ENCODE data around the gene TANC1. TPM values are rescaled to one million over a fixed set of nuclear protein-coding genes. Genes with fewer than 3 reads are reported as not detected.

TANC1 gene
- total and polyA plus RNA-seq, 12 donors, result 17.8 to 90.5 (median 70.0) TPM

DNA sequence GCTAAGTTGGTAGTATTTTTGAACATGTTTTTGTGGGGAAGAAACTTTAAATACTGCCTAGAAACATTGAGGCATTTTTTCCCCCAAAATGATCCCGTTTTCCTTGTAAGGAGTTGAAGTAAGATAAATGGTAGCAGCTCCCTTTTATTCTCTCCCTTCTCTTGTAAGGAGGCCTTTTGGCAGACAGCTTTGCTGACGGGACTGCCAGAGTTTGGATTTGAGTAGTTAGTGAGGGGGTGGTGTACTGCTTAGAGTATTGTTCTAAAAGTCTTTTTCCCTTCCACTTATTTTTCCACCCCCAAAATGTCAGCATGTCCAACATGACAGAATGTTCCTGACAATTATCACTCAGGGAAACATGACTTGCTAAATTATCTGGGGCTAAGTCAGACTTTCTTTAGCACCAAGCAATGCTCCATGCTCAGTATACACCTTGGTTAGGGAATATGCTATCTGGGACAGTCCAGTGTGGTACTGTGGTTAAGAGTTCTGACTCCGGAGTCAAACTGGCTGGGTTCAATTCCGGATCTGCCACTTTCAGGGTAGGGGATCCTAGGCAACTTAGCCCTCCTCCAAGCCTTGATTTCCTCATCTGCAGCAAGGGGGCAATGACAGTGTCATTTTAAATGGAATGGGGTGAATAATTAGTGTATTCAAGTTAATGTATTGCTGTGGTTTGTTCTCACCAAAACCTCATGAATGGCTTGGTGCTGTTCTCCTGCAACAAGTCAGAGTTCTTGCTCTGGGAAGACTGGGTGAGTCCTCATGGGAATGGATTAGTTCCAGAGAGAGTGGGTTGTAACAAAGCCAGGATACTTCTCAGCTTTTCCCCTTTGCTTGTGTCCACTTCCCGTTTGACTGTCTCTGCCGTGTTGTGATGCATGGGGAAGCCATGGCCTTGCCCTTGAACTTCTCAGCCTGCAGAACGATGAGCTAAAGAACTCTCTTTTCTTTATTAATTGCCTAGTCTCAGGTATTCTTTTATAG lies 116.2 kb downstream of the TANC1 start:
- peak overlapping the region; percentile 7 to 89 (median 72) for H3K27ac ChIP-seq
- intact Hi-C loops (cut with DNase I), result loop anchor here in 1 of 10 donors (10.0 kb wide), 1 partner anchor 110 kb away; no protein-coding TSS in a partner anchor
- H3K4me1 ChIP-seq, result peaks cover 27 to 95% (median 80%) of the 10 kb centered on the region in 9 donors
- no peaks in the 10 kb centered on the region for H3K36me3 ChIP-seq
- no peaks in the 10 kb centered on the region for H3K27me3 ChIP-seq
- H3K9me3 ChIP-seq, result no peaks in the 10 kb centered on the region
- TF ChIP-seq CTCF (IDR thresholded peaks at IDR 0.05), result no peak
- no peak for DNase-seq
- WGBS, 2 donors, result 37% methylated on average over 7 of the region's 7 CpGs
- peak; percentile 5 to 57 (median 41) for ATAC-seq
- H3K4me3 ChIP-seq, result no peak overlapping the region

DNA sequence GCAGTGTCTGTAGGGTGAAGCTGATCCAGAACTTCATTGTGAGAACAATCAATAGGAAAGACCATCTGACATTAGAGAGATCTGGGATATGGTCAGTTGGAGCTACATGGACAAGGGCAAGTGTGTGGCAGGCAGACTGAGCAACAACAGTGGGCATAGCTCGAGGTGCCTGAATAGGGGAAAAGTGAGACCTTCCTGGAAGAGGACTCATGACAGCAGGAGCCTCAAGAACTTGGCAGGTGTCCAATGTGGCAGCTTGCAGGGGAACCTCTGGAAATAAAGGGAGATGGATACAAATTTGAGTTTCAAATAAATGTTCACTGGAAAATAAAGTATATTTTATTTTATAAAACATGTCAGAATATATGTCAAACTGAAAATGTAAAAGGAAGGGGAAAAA lies 117.9 kb downstream of the TANC1 start:
- H3K4me1 ChIP-seq, result peaks cover 41 to 100% (median 88%) of the 10 kb centered on the region in 9 donors

DNA sequence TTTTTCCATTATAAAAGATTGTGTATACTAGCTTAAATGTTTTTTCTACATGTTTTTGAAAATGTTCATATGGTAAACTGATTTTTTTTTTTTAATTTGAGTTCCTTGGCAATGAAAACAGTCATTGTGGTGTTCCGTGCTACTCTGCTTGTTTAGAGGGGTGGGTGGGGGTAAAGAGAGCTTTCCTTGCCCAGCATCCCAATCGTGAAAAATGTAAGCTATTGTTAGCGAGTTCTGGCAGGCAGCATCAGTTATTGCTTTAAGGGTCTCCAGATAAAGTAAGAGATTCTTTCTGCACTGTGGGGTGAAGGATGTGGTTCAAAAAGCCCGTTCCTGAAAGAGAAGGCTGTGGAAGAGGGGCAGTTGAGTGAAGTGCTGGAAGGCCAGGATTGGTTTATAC lies 118.4 kb downstream of the TANC1 start:
- H3K36me3 ChIP-seq, result no peaks in the 10 kb centered on the region
- intact Hi-C loops (cut with DNase I), result loop anchor here in 1 of 10 donors (10.0 kb wide), 1 partner anchor 112 kb away; no protein-coding TSS in a partner anchor
- peaks cover 43 to 100% (median 89%) of the 10 kb centered on the region in 9 donors for H3K4me1 ChIP-seq
- peak overlapping the region in 9 of 10 donors; percentile 8 to 89 (median 70) for H3K27ac ChIP-seq
- no peaks in the 10 kb centered on the region for H3K9me3 ChIP-seq
- 22 to 24% methylated on average over 4 of the region's 4 CpGs for WGBS, 2 donors
- no peak for DNase-seq
- TF ChIP-seq CTCF (IDR thresholded peaks at IDR 0.05), result no peak
- no peak overlapping the region for H3K4me3 ChIP-seq
- no peaks in the 10 kb centered on the region for H3K27me3 ChIP-seq
- ATAC-seq, result no peak

More for the DNA sequence above, 117.9 kb downstream of the TANC1 start:
- intact Hi-C loops (cut with DNase I), result loop anchor here in 1 of 10 donors (10.0 kb wide), 1 partner anchor 112 kb away; no protein-coding TSS in a partner anchor
- Histone ChIP-seq H3K9me3 (no peaks in the 10 kb centered on the region), H3K27me3 (no peaks in the 10 kb centered on the region), H3K27ac (peak overlapping the region in 9 of 10 donors; percentile 4 to 89 (median 71)), H3K4me3 (no peak overlapping the region), H3K36me3 (no peaks in the 10 kb centered on the region)
- DNase-seq (no peak), ATAC-seq (no peak)
- 8 to 16% methylated on average over 1 of the region's 1 CpG for WGBS, 2 donors
- no peak for TF ChIP-seq CTCF (IDR thresholded peaks at IDR 0.05)

- no peak overlapping the region for H3K4me3 ChIP-seq
- H3K4me1 ChIP-seq, result peaks cover 45 to 100% (median 98%) of the 10 kb centered on the region in 9 donors
- intact Hi-C loops (cut with DNase I), result loop anchor here in 1 of 10 donors (10.0 kb wide), 1 partner anchor 114 kb away; no protein-coding TSS in a partner anchor
- no peak for DNase-seq
- ATAC-seq, result no peak
- peak in 1 of 9 donors; percentile 23 for TF ChIP-seq CTCF (IDR thresholded peaks at IDR 0.05)
- 31 to 55% methylated on average over 1 of the region's 1 CpG for WGBS, 2 donors
- H3K27ac ChIP-seq, result peak overlapping the region in 9 of 10 donors; percentile 41 to 89 (median 72)
- no peaks in the 10 kb centered on the region for H3K36me3 ChIP-seq
- no peaks in the 10 kb centered on the region for H3K9me3 ChIP-seq
- H3K27me3 ChIP-seq, result no peaks in the 10 kb centered on the region
These were observed 120.5 kb downstream of the TANC1 start for GRCh38 chr2:159088906-159089305.
